GM12878 (cell line): ENCODE data around the gene WTAP. TPM values are rescaled to one million over a fixed set of nuclear protein-coding genes. Genes with fewer than 3 reads are reported as not detected.

ENCODE experiments used
- ASH2L ChIP-seq: fragments of 300-600, 200-600 bp; sonication (generic); IDR thresholded peaks from 2 replicates; pipeline ENCODE4 v1.6.1; 2017; ENCODE audit warnings: low read depth, mild to moderate bottlenecking, borderline replicate concordance
- CREB1 ChIP-seq: IDR thresholded peaks from 2 replicates; pipeline ENCODE4 v1.6.1; 2012; ENCODE audit warnings: low read depth, mild to moderate bottlenecking, inconsistent platforms
- FOS ChIP-seq: IDR thresholded peaks from 3 replicates; pipeline ENCODE4 v1.6.1; 2011; ENCODE audit warnings: borderline replicate concordance; ENCODE audit not compliant: insufficient read length; ENCODE audit errors: extremely low read depth
- FOXK2 ChIP-seq: fragments of 450-650 bp; IDR thresholded peaks from 2 replicates; pipeline ENCODE4 v1.6.1; 2017; ENCODE audit warnings: mild to moderate bottlenecking, moderate library complexity
- HDAC6 ChIP-seq: fragments of 200-600 bp; sonication (generic); IDR thresholded peaks from one replicate; pipeline ENCODE4 v1.8.0; 2017; ENCODE audit warnings: antibody characterized with exemption; ENCODE audit not compliant: unreplicated experiment
- IRF4 ChIP-seq: IDR thresholded peaks from 2 replicates; pipeline ENCODE4 v1.6.1; 2011; ENCODE audit warnings: low read depth, low read length
- KAT2A ChIP-seq: conservative IDR thresholded peaks from 2 replicates; pipeline ENCODE4 v1.6.1; 2011; ENCODE audit warnings: low read depth, low read length; ENCODE audit not compliant: control insufficient read depth
- MTA2 ChIP-seq: fragments of 450-650 bp; IDR thresholded peaks from 2 replicates; pipeline ENCODE4 v1.6.1; 2016; ENCODE audit warnings: low read depth, mild to moderate bottlenecking, moderate library complexity
- NRF1 ChIP-seq: conservative IDR thresholded peaks from 2 replicates; pipeline ENCODE4 v1.6.1; 2011; ENCODE audit warnings: mild to moderate bottlenecking, low read depth, low read length, improper control_type of control experiment
- PAX5 ChIP-seq: IDR thresholded peaks from 2 replicates; pipeline ENCODE4 v1.6.1; 2011; ENCODE audit warnings: low read depth, low read length, borderline replicate concordance
- PBX3 ChIP-seq: IDR thresholded peaks from 2 replicates; pipeline ENCODE4 v1.6.1; 2011; ENCODE audit warnings: mild to moderate bottlenecking, low read depth, low read length, moderate library complexity; ENCODE audit not compliant: insufficient replicate concordance
- POLR2A ChIP-seq: IDR thresholded peaks from 2 replicates; pipeline ENCODE4 v1.6.1; 2011; ENCODE audit warnings: low read depth, mild to moderate bottlenecking, low read length
- POLR2AphosphoS5 ChIP-seq: IDR thresholded peaks from 2 replicates; pipeline ENCODE4 v1.6.1; 2011; ENCODE audit warnings: mild to moderate bottlenecking, low read length, inconsistent platforms
- RUNX3 ChIP-seq: IDR thresholded peaks from 2 replicates; pipeline ENCODE4 v1.6.1; 2012; ENCODE audit warnings: low read length, inconsistent platforms
- SMAD5 ChIP-seq: IDR thresholded peaks from 2 replicates; pipeline ENCODE4 v1.6.1; 2016; ENCODE audit warnings: antibody characterized with exemption, low read depth
- SMARCA5 ChIP-seq: fragments of 450-650 bp; IDR thresholded peaks from 2 replicates; pipeline ENCODE4 v1.6.1; 2017; ENCODE audit warnings: mild to moderate bottlenecking
- TBL1XR1 ChIP-seq: IDR thresholded peaks from 2 replicates; pipeline ENCODE4 v1.6.1; 2012; ENCODE audit warnings: low read depth, low read length, improper control_type of control experiment
- TCF12 ChIP-seq: IDR thresholded peaks from 2 replicates; pipeline ENCODE4 v1.6.1; 2011; ENCODE audit warnings: low read depth, mild to moderate bottlenecking, low read length
- TCF3 ChIP-seq: IDR thresholded peaks from 2 replicates; pipeline ENCODE4 v1.6.1; 2012; ENCODE audit warnings: low read depth, mild to moderate bottlenecking, low read length, borderline replicate concordance; ENCODE audit not compliant: insufficient read depth
- ZBTB40 ChIP-seq: fragments of 450-650 bp; IDR thresholded peaks from 2 replicates; pipeline ENCODE4 v1.6.1; 2016; ENCODE audit warnings: mild to moderate bottlenecking, moderate library complexity, borderline replicate concordance
- ZSCAN29 ChIP-seq: fragments of 450-650 bp; IDR thresholded peaks from 2 replicates; pipeline ENCODE4 v1.6.1; 2017; ENCODE audit warnings: mild to moderate bottlenecking, moderate library complexity
- polyA plus RNA-seq, 11 experiments: library from polyadenylated mRNA; depleted of rRNA in 4 of 11; unstranded in 6 of 11; stranded (reverse) in 5 of 11; fragments of >200 nt; fragmentation: Nextera tagmentation in 4 of 11; fragmentation: Illumina TruSeq in 1 of 11; extraction: Ambion mirVana in 4 of 11; extraction: Trizol in 1 of 11; gene quantifications; 1 replicate in 1 of 11; 2 replicates in 10 of 11; pipeline versions ENCODE4 v1.2.1 to v1.2.3, GENCODE V29; 2011 to 2016; ENCODE audit warnings: inconsistent platforms in 2 of 11, missing spikeins in 2 of 11, low read depth in 1 of 11
- total RNA-seq, 4 experiments: library from RNA; depleted of rRNA in 3 of 4; stranded (reverse); fragments of >200 nt in 3 of 4; fragmentation: Illumina TruSeq in 1 of 4; extraction: Trizol in 1 of 4; gene quantifications; 2 replicates each; pipeline versions ENCODE4 v1.2.1 to v1.2.3, GENCODE V29; 2013 to 2021
- TF ChIP-seq, protein P1 (sequence below): fragments of 450-650 bp; IDR thresholded peaks from 2 replicates; pipeline ENCODE4 v1.6.1; 2017; ENCODE audit warnings: borderline replicate concordance
- TF ChIP-seq, protein P2 (sequence below): IDR thresholded peaks from 2 replicates; pipeline ENCODE4 v1.6.1; 2012; ENCODE audit warnings: low read depth, low read length, improper control_type of control experiment
- TF ChIP-seq, protein P3 (sequence below): IDR thresholded peaks from 2 replicates; pipeline ENCODE4 v1.6.1; 2011; ENCODE audit warnings: borderline replicate concordance, low read depth, mild to moderate bottlenecking, moderate library complexity, mixed read lengths, low read length; ENCODE audit not compliant: insufficient read depth; ENCODE audit errors: extremely low read length

Gene WTAP
- total and polyA plus RNA-seq, 10 of the 15 experiments (the other 5 are each of a cell fraction or from before 2014, with no cell fraction given): 38.7 to 132 (median 83.1) TPM

GRCh38 chr6:159693128-159693893 is 34.0 kb upstream of the WTAP start, which contains the start of gene SOD2 (continued):
- TF ChIP-seq FOXK2 (peak; percentile 97), POLR2A (peak; percentile 96), HDAC6 (no peak), POLR2AphosphoS5 (peak; percentile 83), PBX3 (no peak), IRF4 (no peak), KAT2A (no peak), SMAD5 (no peak), FOS (no peak), TCF12 (peak; percentile 74; the same call in 1 of the 2 replicates), ZBTB40 (no peak), CREB1 (peak; percentile 16; the same call in 1 of the 2 replicates), ZSCAN29 (no peak), TCF3 (peak; percentile 72; the same call in 1 of the 2 replicates), RUNX3 (peak; percentile 30; the same call in 1 of the 2 replicates), TBL1XR1 (peak; percentile 46; the same call in 1 of the 2 replicates), MTA2 (no peak), NRF1 (no peak), SMARCA5 (no peak; the same call in 1 of the 2 replicates), ASH2L (no peak), PAX5 (no peak)
- TF ChIP-seq, protein P1, sequence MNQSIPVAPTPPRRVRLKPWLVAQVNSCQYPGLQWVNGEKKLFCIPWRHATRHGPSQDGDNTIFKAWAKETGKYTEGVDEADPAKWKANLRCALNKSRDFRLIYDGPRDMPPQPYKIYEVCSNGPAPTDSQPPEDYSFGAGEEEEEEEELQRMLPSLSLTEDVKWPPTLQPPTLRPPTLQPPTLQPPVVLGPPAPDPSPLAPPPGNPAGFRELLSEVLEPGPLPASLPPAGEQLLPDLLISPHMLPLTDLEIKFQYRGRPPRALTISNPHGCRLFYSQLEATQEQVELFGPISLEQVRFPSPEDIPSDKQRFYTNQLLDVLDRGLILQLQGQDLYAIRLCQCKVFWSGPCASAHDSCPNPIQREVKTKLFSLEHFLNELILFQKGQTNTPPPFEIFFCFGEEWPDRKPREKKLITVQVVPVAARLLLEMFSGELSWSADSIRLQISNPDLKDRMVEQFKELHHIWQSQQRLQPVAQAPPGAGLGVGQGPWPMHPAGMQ: no peak
- TF ChIP-seq, protein P2, sequence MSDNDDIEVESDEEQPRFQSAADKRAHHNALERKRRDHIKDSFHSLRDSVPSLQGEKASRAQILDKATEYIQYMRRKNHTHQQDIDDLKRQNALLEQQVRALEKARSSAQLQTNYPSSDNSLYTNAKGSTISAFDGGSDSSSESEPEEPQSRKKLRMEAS: no peak; the same call in 1 of the 2 replicates
- TF ChIP-seq, protein P3, sequence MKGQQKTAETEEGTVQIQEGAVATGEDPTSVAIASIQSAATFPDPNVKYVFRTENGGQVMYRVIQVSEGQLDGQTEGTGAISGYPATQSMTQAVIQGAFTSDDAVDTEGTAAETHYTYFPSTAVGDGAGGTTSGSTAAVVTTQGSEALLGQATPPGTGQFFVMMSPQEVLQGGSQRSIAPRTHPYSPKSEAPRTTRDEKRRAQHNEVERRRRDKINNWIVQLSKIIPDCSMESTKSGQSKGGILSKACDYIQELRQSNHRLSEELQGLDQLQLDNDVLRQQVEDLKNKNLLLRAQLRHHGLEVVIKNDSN: no peak
